HCT116 (cell line): Measurements from ENCODE around the gene FAM171A1. TPM values are rescaled to one million over a fixed set of nuclear protein-coding genes. Genes with fewer than 3 reads are reported as not detected.

Source experiments
- ATAC-seq: fragments of 200-7000 bp; cut with Tn5 transposase; 2 replicates; pipeline ENCODE4 v1.9.1; 2020; ENCODE audit warnings: mild to moderate bottlenecking, moderate library complexity
- BruUV-seq: library from RNA; stranded (reverse); fragments of 400-500 nt; replicated peaks from 2 replicates; lab custom pipeline; 2021; lab: Mats Ljungman, UMichigan
- CTCF ChIA-PET: fragments of 300-600 bp; sonication (Branson Sonifier 250); formaldehyde crosslinking; loops from one replicate; lab custom pipeline; 2021; ENCODE audit warnings: antibody characterized with exemption; lab: Charles Lee
- POLR2A ChIA-PET: fragments of 300-600, 350-600 bp; sonication (Branson Sonifier 250); formaldehyde crosslinking; loops from one replicate; lab custom pipeline; 2021; ENCODE audit warnings: antibody characterized with exemption; lab: Charles Lee
- RAD21 ChIA-PET, 2 experiments: fragments of 300-600 bp; sonication (Branson Sonifier 250); formaldehyde crosslinking; loops; one replicate each; lab custom pipeline; 2023; ENCODE audit warnings: low total read pairs in 2 of 2; ENCODE audit not compliant: uncharacterized antibody in 2 of 2, unreplicated experiment in 2 of 2, low non-redundant PET in 1 of 2; lab: Charles Lee
- DNase-seq: peaks from one replicate; pipeline ENCODE4 v3.0.0-alpha.2; 2010; ENCODE audit warnings: low read depth, low spot score
- H2AFZ ChIP-seq: fragments of 200-600 bp; shearing (Covaris generic), sonication (generic); 2 replicates; pipeline ENCODE4 v1.6.1; 2017; ENCODE audit warnings: low read depth, mixed run types, mixed read lengths, antibody characterized with exemption, low read length; ENCODE audit not compliant: poor library complexity, severe bottlenecking
- H3K27ac ChIP-seq: 2 replicates; pipeline ENCODE4 v1.5.1; 2012; ENCODE audit warnings: low read depth, low read length
- H3K27me3 ChIP-seq: fragments of 200-600 bp; sonication (generic); 2 replicates; pipeline ENCODE4 v1.6.1; 2016; ENCODE audit warnings: mixed run types, low read length, mixed read lengths; ENCODE audit not compliant: insufficient read depth
- H3K36me3 ChIP-seq, 2 experiments: fragments of 200-500 bp in 1 of 2; fragments of 200-600 bp in 1 of 2; sonication (Bioruptor generic) in 1 of 2; sonication (generic) in 1 of 2; 2 replicates each; pipeline versions ENCODE4 v1.5.1 to v1.6.1; 2014 to 2016; ENCODE audit warnings: low read length in 2 of 2, inconsistent platforms in 1 of 2, mixed read lengths in 1 of 2, mixed run types in 1 of 2; ENCODE audit not compliant: insufficient read depth in 2 of 2, control insufficient read depth in 1 of 2
- H3K4me1 ChIP-seq, 2 experiments: fragments of 200-600 bp in 1 of 2; sonication (generic) in 1 of 2; 2 replicates each; pipeline versions ENCODE4 v1.5.1 to v1.6.1; 2012 to 2017; ENCODE audit warnings: low read length in 2 of 2, inconsistent platforms in 1 of 2, mild to moderate bottlenecking in 1 of 2, mixed read lengths in 1 of 2, mixed run types in 1 of 2, moderate library complexity in 1 of 2; ENCODE audit not compliant: insufficient read depth in 2 of 2, control insufficient read depth in 1 of 2
- H3K4me2 ChIP-seq: fragments of 200-600 bp; sonication (generic); 2 replicates; pipeline ENCODE4 v1.6.1; 2017; ENCODE audit warnings: mixed run types, low read length, mixed read lengths
- H3K4me3 ChIP-seq, 2 experiments: fragments of 200-600 bp in 1 of 2; sonication (generic) in 1 of 2; replicated peaks in 1 of 2; 2 replicates each; pipeline ENCODE4 v1.5.1; 2011 to 2016; ENCODE audit warnings: low read length in 2 of 2, control low read depth in 1 of 2, low read depth in 1 of 2, mild to moderate bottlenecking in 1 of 2, mixed read lengths in 1 of 2, mixed run types in 1 of 2
- H3K79me2 ChIP-seq: fragments of 200-600 bp; sonication (generic); 2 replicates; pipeline ENCODE4 v1.6.1; 2017; ENCODE audit warnings: mild to moderate bottlenecking, mixed run types, low read length, moderate library complexity, mixed read lengths; ENCODE audit not compliant: insufficient read depth
- H3K9ac ChIP-seq: fragments of 200-600 bp; sonication (generic); 2 replicates; pipeline ENCODE4 v1.6.1; 2016; ENCODE audit warnings: low read length, mixed read lengths
- H3K9me2 ChIP-seq: fragments of 200-600 bp; sonication (generic), shearing (Covaris generic); 2 replicates; pipeline ENCODE4 v1.6.1; 2017; ENCODE audit warnings: mixed run types, mild to moderate bottlenecking, moderate library complexity; ENCODE audit not compliant: insufficient read depth
- H3K9me3 ChIP-seq, 2 experiments: fragments of 200-500 bp in 1 of 2; fragments of 200-600 bp in 1 of 2; sonication (Bioruptor generic) in 1 of 2; sonication (generic) in 1 of 2; 2 replicates each; pipeline ENCODE4 v1.6.1; 2014 to 2017; ENCODE audit warnings: low read length in 2 of 2, mixed read lengths in 2 of 2, inconsistent platforms in 1 of 2, low read depth in 1 of 2, mild to moderate bottlenecking in 1 of 2, mixed run types in 1 of 2, moderate library complexity in 1 of 2; ENCODE audit not compliant: control insufficient read depth in 1 of 2, insufficient read depth in 1 of 2
- H4K20me1 ChIP-seq: fragments of 200-600 bp; sonication (generic), shearing (Covaris generic); 2 replicates; pipeline ENCODE4 v1.6.1; 2017; ENCODE audit warnings: mixed run types, mild to moderate bottlenecking, moderate library complexity; ENCODE audit not compliant: insufficient read depth
- ATF3 ChIP-seq: IDR thresholded peaks from 2 replicates; pipeline ENCODE4 v1.6.1; 2012
- CBX3 ChIP-seq: IDR thresholded peaks from 2 replicates; pipeline ENCODE4 v1.6.1; 2012; ENCODE audit warnings: low read depth
- CTCF ChIP-seq, 3 experiments: fragments of 200-600 bp in 1 of 3; sonication (generic) in 1 of 3; IDR thresholded peaks in 2 of 3; conservative IDR thresholded peaks in 1 of 3; 2 replicates each; pipeline ENCODE4 v1.5.1; 2012 to 2017; ENCODE audit warnings: low read depth in 2 of 3, low read length in 2 of 3, antibody characterized with exemption in 1 of 3, borderline replicate concordance in 1 of 3, control low read depth in 1 of 3, mild to moderate bottlenecking in 1 of 3, mixed read lengths in 1 of 3, mixed run types in 1 of 3, moderate library complexity in 1 of 3; ENCODE audit not compliant: insufficient read depth in 1 of 3
- EGR1 ChIP-seq: IDR thresholded peaks from 2 replicates; pipeline ENCODE4 v1.6.1; 2012; ENCODE audit warnings: low read depth
- EZH2 ChIP-seq: fragments of 200-600 bp; sonication (generic); IDR thresholded peaks from 2 replicates; pipeline ENCODE4 v1.6.1; 2017; ENCODE audit warnings: antibody characterized with exemption, mixed run types
- EZH2phosphoT487 ChIP-seq: fragments of 200-600 bp; IDR thresholded peaks from 2 replicates; pipeline ENCODE4 v1.6.1; 2018; ENCODE audit warnings: antibody characterized with exemption, borderline replicate concordance
- FOSL1 ChIP-seq: IDR thresholded peaks from 2 replicates; pipeline ENCODE4 v1.6.1; 2012; ENCODE audit warnings: low read depth
- JUND ChIP-seq: IDR thresholded peaks from 2 replicates; pipeline ENCODE4 v1.6.1; 2012
- MAX ChIP-seq: IDR thresholded peaks from 2 replicates; pipeline ENCODE4 v1.6.1; 2012
- POLR2A ChIP-seq: IDR thresholded peaks from 2 replicates; pipeline ENCODE4 v1.7.0; 2011; ENCODE audit warnings: borderline replicate concordance; ENCODE audit not compliant: insufficient read depth, insufficient read length; ENCODE audit errors: extremely low read depth
- SIN3A ChIP-seq: IDR thresholded peaks from 2 replicates; pipeline ENCODE4 v1.6.1; 2012; ENCODE audit warnings: low read depth
- SP1 ChIP-seq: IDR thresholded peaks from 2 replicates; pipeline ENCODE4 v1.6.1; 2012; ENCODE audit warnings: low read depth
- SRF ChIP-seq: IDR thresholded peaks from 2 replicates; pipeline ENCODE4 v1.6.1; 2012; ENCODE audit warnings: low read depth
- TCF7L2 ChIP-seq: IDR thresholded peaks from 2 replicates; pipeline ENCODE4 v1.7.0; 2011; ENCODE audit warnings: borderline replicate concordance, inconsistent platforms; ENCODE audit not compliant: insufficient read depth, insufficient read length; ENCODE audit errors: extremely low read depth
- ZFX ChIP-seq: fragments of 450-650 bp; IDR thresholded peaks from 2 replicates; pipeline ENCODE4 v1.6.1; 2017
- intact Hi-C: fragments of 100-400 bp; cut with micrococcal nuclease; formaldehyde crosslinking; loops from 2 replicates; pipeline ENCODE4 v1.10.0; 2022
- total RNA-seq: library from RNA; stranded (reverse); gene quantifications from one replicate; pipeline ENCODE4 v1.2.1, GENCODE V29; 2021; ENCODE audit not compliant: unreplicated experiment

The FAM171A1 gene
- total RNA-seq, 1 experiment from 2014 or later = 32.5 TPM

- no peak for TF ChIP-seq CBX3
- TF ChIP-seq POLR2A = no peak
- TF ChIP-seq EZH2phosphoT487 = no peak
- TF ChIP-seq EZH2 = no peak
- no peak for TF ChIP-seq ZFX
- no peak for TF ChIP-seq FOSL1
- no peak for TF ChIP-seq SIN3A
- no peak for TF ChIP-seq MAX
- no peak for TF ChIP-seq SP1
- TF ChIP-seq SRF = no peak
- no peak for TF ChIP-seq EGR1
- Histone ChIP-seq H3K9me3 (no peaks in the 10 kb centered on the region), H4K20me1 (no peaks in the 10 kb centered on the region), H3K79me2 (no peaks in the 10 kb centered on the region), H3K27me3 (no peaks in the 10 kb centered on the region), H3K36me3 (no peaks in the 10 kb centered on the region), H3K9ac (no peak overlapping the region), H2AFZ (no peak overlapping the region), H3K4me3 (no peak overlapping the region), H3K9me2 (no peaks in the 10 kb centered on the region), H3K4me1 (peaks cover 0 to 7% of the 10 kb centered on the region in 2 experiments; a peak in 2 of 4 replicates), H3K4me2 (no peak overlapping the region), H3K27ac (no peak overlapping the region)
- intact Hi-C loops = no loop called here
- ChIA-PET POLR2A (no interaction called here), CTCF (no interaction called here), RAD21 (no interaction called here)
- no peak for ATAC-seq
- DNase-seq = no peak
- BruUV-seq = no TSS peak
These were observed 14.7 kb upstream of the FAM171A1 start for GRCh38 chr10:15385552-15386455.

- H3K79me2 ChIP-seq = no peaks in the 10 kb centered on the region
- H3K4me2 ChIP-seq = no peak overlapping the region
- H3K27me3 ChIP-seq = no peaks in the 10 kb centered on the region
- no peak overlapping the region for H3K27ac ChIP-seq
- no TSS peak for BruUV-seq
- intact Hi-C loops = no loop called here
- no peaks in the 10 kb centered on the region for H3K9me3 ChIP-seq
- TF ChIP-seq ATF3 (no peak), JUND (no peak), EZH2 (no peak), SRF (no peak), EGR1 (no peak), MAX (no peak), FOSL1 (no peak), EZH2phosphoT487 (no peak), SP1 (no peak), TCF7L2 (no peak), CTCF (IDR thresholded peaks at IDR 0.05 in 2 of 3, conservative IDR thresholded peaks at IDR 0.05 in 1 of 3; ENCODE audit: borderline replicate concordance in 1 of 3, insufficient read depth in 1 of 3, low read depth in 2 of 3, low read length in 2 of 3) (no peak)
- TF ChIP-seq, all 23 proteins: peak for 0
- Histone ChIP-seq H3K4me1 (peaks cover 0 to 7% of the 10 kb centered on the region in 2 experiments; a peak in 2 of 4 replicates), H2AFZ (no peak overlapping the region), H4K20me1 (no peaks in the 10 kb centered on the region), H3K9ac (no peak overlapping the region), H3K36me3 (no peaks in the 10 kb centered on the region), H3K4me3 (no peak overlapping the region), H3K9me2 (no peaks in the 10 kb centered on the region)
- ChIA-PET RAD21 (no interaction called here), POLR2A (no interaction called here), CTCF (no interaction called here)
- DNase-seq (no peak), ATAC-seq (no peak)
These were observed 10.3 kb upstream of the FAM171A1 start for GRCh38 chr10:15381420-15381819.
